ENCODE results near the gene ACTR2.

GRCh38 chr2:65277791-65278483 is 50.3 kb downstream of the ACTR2 start:
- TF ChIP-seq, protein P1, sequence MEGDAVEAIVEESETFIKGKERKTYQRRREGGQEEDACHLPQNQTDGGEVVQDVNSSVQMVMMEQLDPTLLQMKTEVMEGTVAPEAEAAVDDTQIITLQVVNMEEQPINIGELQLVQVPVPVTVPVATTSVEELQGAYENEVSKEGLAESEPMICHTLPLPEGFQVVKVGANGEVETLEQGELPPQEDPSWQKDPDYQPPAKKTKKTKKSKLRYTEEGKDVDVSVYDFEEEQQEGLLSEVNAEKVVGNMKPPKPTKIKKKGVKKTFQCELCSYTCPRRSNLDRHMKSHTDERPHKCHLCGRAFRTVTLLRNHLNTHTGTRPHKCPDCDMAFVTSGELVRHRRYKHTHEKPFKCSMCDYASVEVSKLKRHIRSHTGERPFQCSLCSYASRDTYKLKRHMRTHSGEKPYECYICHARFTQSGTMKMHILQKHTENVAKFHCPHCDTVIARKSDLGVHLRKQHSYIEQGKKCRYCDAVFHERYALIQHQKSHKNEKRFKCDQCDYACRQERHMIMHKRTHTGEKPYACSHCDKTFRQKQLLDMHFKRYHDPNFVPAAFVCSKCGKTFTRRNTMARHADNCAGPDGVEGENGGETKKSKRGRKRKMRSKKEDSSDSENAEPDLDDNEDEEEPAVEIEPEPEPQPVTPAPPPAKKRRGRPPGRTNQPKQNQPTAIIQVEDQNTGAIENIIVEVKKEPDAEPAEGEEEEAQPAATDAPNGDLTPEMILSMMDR (IDR thresholded peaks at IDR 0.05; ENCODE audit: low read depth, low read length): no peak
- TF ChIP-seq, protein P2, sequence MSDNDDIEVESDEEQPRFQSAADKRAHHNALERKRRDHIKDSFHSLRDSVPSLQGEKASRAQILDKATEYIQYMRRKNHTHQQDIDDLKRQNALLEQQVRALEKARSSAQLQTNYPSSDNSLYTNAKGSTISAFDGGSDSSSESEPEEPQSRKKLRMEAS (IDR thresholded peaks at IDR 0.05; ENCODE audit: low read depth, low read length): no peak
- no peak for TF ChIP-seq POLR2A (IDR thresholded peaks at IDR 0.05; ENCODE audit: extremely low read depth, insufficient read length)
- TF ChIP-seq MYC (IDR thresholded peaks at IDR 0.05; ENCODE audit: low read depth, low read length): no peak
